GM12892 (cell line): ENCODE measurements around the gene ATP10A.

Experiments
- POLR2A ChIP-seq: IDR thresholded peaks from 2 replicates; pipeline ENCODE4 v1.6.1; 2011; ENCODE audit warnings: low read depth, low read length, control low read depth
- POLR2AphosphoS5 ChIP-seq: IDR thresholded peaks from 2 replicates; pipeline ENCODE4 v1.6.1; 2011; ENCODE audit warnings: low read depth, low read length, control low read depth
- TAF1 ChIP-seq: IDR thresholded peaks from 2 replicates; pipeline ENCODE4 v1.6.1; 2011; ENCODE audit warnings: low read depth, mild to moderate bottlenecking, control low read depth, low read length, borderline replicate concordance

DNA sequence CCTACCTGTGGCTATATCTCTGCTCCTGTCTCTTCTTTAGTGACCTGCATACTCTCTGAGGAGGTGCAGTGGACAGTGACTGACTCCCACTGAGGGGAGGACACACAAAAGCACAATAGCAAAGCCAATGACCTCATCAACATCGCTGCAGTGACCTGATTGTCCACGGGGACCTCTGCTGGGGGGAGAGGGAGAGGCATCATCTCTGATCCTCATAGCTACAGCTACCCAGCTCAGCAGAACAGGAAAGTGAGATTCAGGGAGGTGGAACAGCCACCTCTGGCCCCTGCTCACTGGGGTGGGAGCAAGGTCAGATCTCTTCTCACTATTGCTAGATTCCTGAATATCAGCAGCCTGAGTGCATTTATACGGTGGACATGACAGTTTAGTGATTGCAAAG, 179.2 kb downstream of the ATP10A start:
- TF ChIP-seq POLR2AphosphoS5, result no peak
- TF ChIP-seq TAF1, result no peak
- no peak for TF ChIP-seq POLR2A
